Trophoblast cell (in vitro differentiated cells and primary cell): ENCODE measurements around the gene FHIT.
"Not testable (repeated sequence)": the region's sequence is repeated elsewhere in the genome, so short reads cannot be mapped to it uniquely, and the experiment has no call there.

Experiments
- DNase-seq, 2 donors: peaks; one replicate each; pipeline ENCODE4 v3.0.0-alpha.2; 2016
- H2AFZ ChIP-seq: 2 replicates; pipeline ENCODE4 v1.6.1; 2013; ENCODE audit warnings: low read length, moderate library complexity, mild to moderate bottlenecking; ENCODE audit not compliant: insufficient read depth, poor library complexity
- H2AK5ac ChIP-seq: 2 replicates; pipeline ENCODE4 v1.6.1; 2013; ENCODE audit warnings: mild to moderate bottlenecking, low read length
- H2BK120ac ChIP-seq: 2 replicates; pipeline ENCODE4 v1.6.1; 2013; ENCODE audit warnings: low read length, mild to moderate bottlenecking, moderate library complexity; ENCODE audit not compliant: insufficient read depth, poor library complexity
- H2BK12ac ChIP-seq: 2 replicates; pipeline ENCODE4 v1.6.1; 2013; ENCODE audit warnings: mild to moderate bottlenecking, low read length, moderate library complexity
- H2BK5ac ChIP-seq: 2 replicates; pipeline ENCODE4 v1.6.1; 2013; ENCODE audit warnings: low read length, low read depth, moderate library complexity, mild to moderate bottlenecking; ENCODE audit not compliant: poor library complexity
- H3K14ac ChIP-seq: 2 replicates; pipeline ENCODE4 v1.6.1; 2013; ENCODE audit warnings: mild to moderate bottlenecking, low read length
- H3K18ac ChIP-seq: 2 replicates; pipeline ENCODE4 v1.6.1; 2013; ENCODE audit warnings: mild to moderate bottlenecking, low read length
- H3K23ac ChIP-seq: 2 replicates; pipeline ENCODE4 v1.6.1; 2013; ENCODE audit warnings: low read length
- H3K27ac ChIP-seq: 2 replicates; pipeline ENCODE4 v1.5.1; 2013; ENCODE audit warnings: low read depth, mild to moderate bottlenecking, inconsistent platforms, low read length, moderate library complexity
- H3K27me3 ChIP-seq: 2 replicates; pipeline ENCODE4 v1.6.1; 2013; ENCODE audit warnings: inconsistent platforms, mild to moderate bottlenecking, low read length, moderate library complexity; ENCODE audit not compliant: insufficient read depth
- H3K36me3 ChIP-seq, 2 experiments: 1 replicate in 1 of 2; 2 replicates in 1 of 2; pipeline ENCODE4 v1.6.1; 2013; ENCODE audit warnings: low read length in 2 of 2, mild to moderate bottlenecking in 2 of 2, moderate library complexity in 1 of 2; ENCODE audit not compliant: insufficient read depth in 2 of 2, control insufficient read depth in 1 of 2
- H3K4ac ChIP-seq: 2 replicates; pipeline ENCODE4 v1.6.1; 2013; ENCODE audit warnings: low read depth, mild to moderate bottlenecking, low read length, moderate library complexity
- H3K4me1 ChIP-seq, 2 experiments: 1 replicate in 1 of 2; 2 replicates in 1 of 2; pipeline ENCODE4 v1.6.1; 2013; ENCODE audit warnings: low read length in 2 of 2, mild to moderate bottlenecking in 2 of 2, moderate library complexity in 1 of 2; ENCODE audit not compliant: insufficient read depth in 2 of 2, control insufficient read depth in 1 of 2
- H3K4me2 ChIP-seq: 2 replicates; pipeline ENCODE4 v1.6.1; 2013; ENCODE audit warnings: inconsistent platforms, mild to moderate bottlenecking, low read length, moderate library complexity
- H3K4me3 ChIP-seq: 2 replicates; pipeline ENCODE4 v1.5.1; 2013; ENCODE audit warnings: mild to moderate bottlenecking, low read depth, low read length, inconsistent platforms
- H3K79me1 ChIP-seq: one replicate; pipeline ENCODE4 v1.6.1; 2013; ENCODE audit warnings: low read length
- H3K79me2 ChIP-seq: 2 replicates; pipeline ENCODE4 v1.6.1; 2013; ENCODE audit warnings: low read length, mild to moderate bottlenecking; ENCODE audit not compliant: control insufficient read depth, insufficient read depth, poor library complexity
- H3K9ac ChIP-seq: 2 replicates; pipeline ENCODE4 v1.6.1; 2013; ENCODE audit warnings: mild to moderate bottlenecking, low read length
- H3K9me3 ChIP-seq: 2 replicates; pipeline ENCODE4 v1.6.1; 2013; ENCODE audit warnings: low read depth, mild to moderate bottlenecking, control low read depth, inconsistent platforms, low read length; ENCODE audit not compliant: insufficient read depth
- H4K12ac ChIP-seq: 2 replicates; pipeline ENCODE4 v1.6.1; 2013; ENCODE audit warnings: low read depth, mild to moderate bottlenecking, low read length, moderate library complexity
- H4K8ac ChIP-seq: 2 replicates; pipeline ENCODE4 v1.6.1; 2013; ENCODE audit warnings: low read depth, mild to moderate bottlenecking, low read length, moderate library complexity
- H4K91ac ChIP-seq: one replicate; pipeline ENCODE4 v1.6.1; 2013; ENCODE audit warnings: low read depth, mild to moderate bottlenecking, low read length, moderate library complexity
- WGBS: extraction: QIAGEN DNeasy Blood & Tissue Kit; methylation state at CpG from one replicate; pipeline ENCODE4 v1.1.7; 2013; ENCODE audit warnings: missing lambda C conversion rate; ENCODE audit not compliant: insufficient read length, insufficient coverage; ENCODE audit errors: extremely low coverage; 5-methylcytosine and 5-hydroxymethylcytosine counted together

Gene FHIT

DNA sequence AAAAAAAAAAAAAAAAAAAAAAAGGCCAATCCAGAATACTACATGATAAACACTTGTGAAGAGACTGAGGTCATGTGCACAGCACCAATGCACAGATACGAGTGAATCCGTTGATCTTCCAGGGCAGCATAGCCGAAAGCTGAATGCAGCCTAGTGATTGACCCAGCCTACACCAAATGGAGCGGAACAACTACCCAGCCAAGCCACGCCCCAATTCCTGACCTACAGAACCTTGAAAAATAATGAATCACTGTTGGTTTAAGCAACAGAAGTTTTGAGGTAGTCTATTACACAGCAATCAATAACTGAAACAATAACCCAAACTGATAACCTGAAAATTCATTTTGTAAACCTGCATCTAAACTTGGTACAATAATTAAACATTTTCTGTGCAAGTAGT lies 361.0 kb downstream of the FHIT start:
- no peaks in the 10 kb centered on the region for H3K36me3 ChIP-seq
- no peak overlapping the region for H3K4ac ChIP-seq
- no peaks in the 10 kb centered on the region for H3K9me3 ChIP-seq
- no peak overlapping the region for H4K91ac ChIP-seq
- no peak for DNase-seq
- no peak overlapping the region for H3K14ac ChIP-seq
- no peak overlapping the region for H2AFZ ChIP-seq
- WGBS = no CpG with 5 or more reads among the region's 5 CpGs
- H2BK5ac ChIP-seq = no peak overlapping the region
- no peak overlapping the region for H4K8ac ChIP-seq
- H3K27ac ChIP-seq = no peak overlapping the region
- H3K9ac ChIP-seq = no peak overlapping the region
- peaks cover 0 to 2% of the 10 kb centered on the region in 2 experiments for H3K4me1 ChIP-seq
- H3K18ac ChIP-seq = no peak overlapping the region
- no peak overlapping the region for H2BK120ac ChIP-seq
- H3K4me2 ChIP-seq = no peak overlapping the region
- no peak overlapping the region for H2AK5ac ChIP-seq
- H2BK12ac ChIP-seq = no peak overlapping the region
- no peaks in the 10 kb centered on the region for H3K27me3 ChIP-seq
- no peak overlapping the region for H4K12ac ChIP-seq
- no peaks in the 10 kb centered on the region for H3K79me1 ChIP-seq
- H3K23ac ChIP-seq = no peak overlapping the region
- H3K79me2 ChIP-seq = no peaks in the 10 kb centered on the region
- no peak overlapping the region for H3K4me3 ChIP-seq

DNA sequence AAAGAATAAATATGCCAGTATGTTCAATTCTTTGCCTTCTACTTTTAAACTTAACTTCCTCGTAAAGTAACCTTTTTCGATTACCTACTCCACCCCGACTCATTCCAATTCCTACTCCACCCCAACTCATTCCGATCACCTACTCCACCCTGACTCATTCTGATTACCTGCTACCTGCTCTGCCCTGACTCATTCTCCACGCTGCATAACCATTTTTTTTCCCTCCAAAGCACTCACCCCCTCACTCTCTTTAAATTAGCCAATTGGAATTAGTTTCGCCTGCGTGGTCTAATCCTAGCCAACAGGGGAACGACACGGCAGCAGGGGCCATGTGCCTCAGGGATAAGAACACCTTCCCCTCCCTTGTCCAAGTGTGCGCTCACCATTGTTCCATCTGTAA lies 362.3 kb downstream of the FHIT start:
- H3K18ac ChIP-seq, H2AFZ ChIP-seq, H3K9ac ChIP-seq, H3K27ac ChIP-seq, H2BK12ac ChIP-seq, H2BK120ac ChIP-seq, H2BK5ac ChIP-seq, H3K14ac ChIP-seq, H3K4me3 ChIP-seq, H2AK5ac ChIP-seq, H3K9me3 ChIP-seq, DNase-seq, H3K79me1 ChIP-seq, H3K4ac ChIP-seq, H3K23ac ChIP-seq, H4K12ac ChIP-seq, H3K27me3 ChIP-seq, H3K36me3 ChIP-seq, H4K8ac ChIP-seq, H3K79me2 ChIP-seq, H4K91ac ChIP-seq, H3K4me1 ChIP-seq, H3K4me2 ChIP-seq: not testable (repeated sequence)
- WGBS = 100% methylated on average over 4 of the region's 10 CpGs

DNA sequence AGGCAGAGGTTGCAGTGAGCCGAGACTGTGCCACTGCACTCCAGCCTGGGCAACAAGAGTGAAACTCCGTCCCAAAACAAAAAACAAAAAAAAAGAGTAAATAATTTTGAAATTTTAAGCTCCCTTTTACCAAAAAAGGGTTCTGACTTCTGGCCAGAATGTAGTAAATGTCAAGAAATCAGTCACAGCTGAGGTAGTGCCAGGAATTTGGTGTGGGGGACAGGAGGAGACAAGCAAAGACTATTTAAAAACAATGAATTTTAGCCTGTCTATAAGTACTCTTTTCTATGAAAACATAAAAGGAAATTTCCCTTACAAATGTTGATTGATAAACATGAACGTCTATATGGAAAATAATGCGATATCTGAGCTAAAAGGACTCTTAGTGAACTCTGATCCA lies 363.7 kb downstream of the FHIT start:
- H3K18ac ChIP-seq = no peak overlapping the region
- H4K91ac ChIP-seq = no peak overlapping the region
- no peak overlapping the region for H3K14ac ChIP-seq
- H3K27me3 ChIP-seq = no peaks in the 10 kb centered on the region
- H3K23ac ChIP-seq = no peak overlapping the region
- no peak overlapping the region for H2BK12ac ChIP-seq
- WGBS = no CpG with 5 or more reads among the region's 4 CpGs
- H4K12ac ChIP-seq = no peak overlapping the region
- H3K79me1 ChIP-seq = no peaks in the 10 kb centered on the region
- H3K4me3 ChIP-seq = no peak overlapping the region
- H3K4me2 ChIP-seq = no peak overlapping the region
- H2AFZ ChIP-seq = no peak overlapping the region
- H3K36me3 ChIP-seq = no peaks in the 10 kb centered on the region
- no peak overlapping the region for H3K4ac ChIP-seq
- H3K4me1 ChIP-seq = no peaks in the 10 kb centered on the region
- DNase-seq = no peak
- no peaks in the 10 kb centered on the region for H3K9me3 ChIP-seq
- H2BK120ac ChIP-seq = no peak overlapping the region
- H2BK5ac ChIP-seq = no peak overlapping the region
- H4K8ac ChIP-seq = no peak overlapping the region
- no peak overlapping the region for H2AK5ac ChIP-seq
- H3K79me2 ChIP-seq = no peaks in the 10 kb centered on the region
- no peak overlapping the region for H3K27ac ChIP-seq
- H3K9ac ChIP-seq = no peak overlapping the region

DNA sequence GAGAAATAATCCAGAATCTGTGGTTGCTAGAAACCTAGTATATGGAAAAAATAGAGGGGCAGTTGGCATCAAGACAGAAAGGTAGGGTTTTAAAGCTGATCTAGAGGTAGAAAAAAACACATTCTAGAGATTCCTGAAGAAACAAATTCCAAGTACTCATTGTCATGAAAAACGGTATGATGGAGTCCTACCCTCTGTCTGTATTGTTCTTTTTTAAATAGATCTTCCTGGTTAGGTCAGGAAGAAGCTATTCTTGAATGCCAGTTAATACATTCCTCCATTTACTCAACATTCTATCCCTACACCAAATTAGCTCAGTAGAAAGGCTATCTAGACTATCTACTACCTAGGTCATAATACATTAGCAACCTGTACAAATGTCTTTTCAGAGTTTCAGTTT lies 364.7 kb downstream of the FHIT start:
- no CpG with 5 or more reads among the region's 1 CpG for WGBS
- no peaks in the 10 kb centered on the region for H3K36me3 ChIP-seq
- H3K79me1 ChIP-seq = no peaks in the 10 kb centered on the region
- no peak overlapping the region for H3K23ac ChIP-seq
- H3K14ac ChIP-seq = no peak overlapping the region
- H2BK5ac ChIP-seq = no peak overlapping the region
- no peak overlapping the region for H3K4me3 ChIP-seq
- H3K18ac ChIP-seq = no peak overlapping the region
- H2AFZ ChIP-seq = no peak overlapping the region
- no peak overlapping the region for H2AK5ac ChIP-seq
- H3K79me2 ChIP-seq = no peaks in the 10 kb centered on the region
- H2BK120ac ChIP-seq = no peak overlapping the region
- H3K27me3 ChIP-seq = no peaks in the 10 kb centered on the region
- H3K9ac ChIP-seq = no peak overlapping the region
- H3K4me2 ChIP-seq = no peak overlapping the region
- H3K4me1 ChIP-seq = no peaks in the 10 kb centered on the region
- DNase-seq = no peak
- H4K8ac ChIP-seq = no peak overlapping the region
- no peak overlapping the region for H2BK12ac ChIP-seq
- H4K91ac ChIP-seq = no peak overlapping the region
- no peaks in the 10 kb centered on the region for H3K9me3 ChIP-seq
- H3K4ac ChIP-seq = no peak overlapping the region
- no peak overlapping the region for H3K27ac ChIP-seq
- H4K12ac ChIP-seq = no peak overlapping the region
